NCI-H2196 treated with DMSO at 0.1 percent for 48 hours (cell line): Measurements from ENCODE around the gene SEMA4A.

ENCODE experiments used
- DNase-seq: peaks from one replicate; lab custom pipeline; 2025; ENCODE audit not compliant: unreplicated experiment; lab: John Stamatoyannopoulos, UW

Gene SEMA4A

GRCh38 chr1:156226116-156226538, 72.7 kb downstream of the SEMA4A start:
- no peak for DNase-seq

DNA sequence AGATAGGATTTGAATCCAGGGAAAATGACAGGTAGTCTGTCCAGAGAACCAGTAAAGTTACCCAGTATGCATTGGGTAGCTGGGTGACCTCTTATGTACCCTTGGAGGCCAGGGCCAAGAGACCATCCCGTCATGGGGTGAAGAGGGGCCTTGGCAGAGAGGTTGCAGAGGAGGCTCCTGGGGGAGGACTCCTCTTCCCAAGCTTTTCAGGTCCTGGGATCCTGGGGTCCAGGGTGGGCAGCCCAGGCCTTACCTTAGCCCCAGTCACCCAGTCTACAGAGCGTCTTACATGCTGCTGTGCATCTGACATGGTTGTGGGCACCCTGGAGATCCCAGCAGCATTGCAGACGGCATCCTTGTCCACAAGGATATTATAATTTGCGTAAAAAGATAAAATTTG, 73.4 kb downstream of the SEMA4A start:
- no peak for DNase-seq
